IPS-15b (cell line): ENCODE data around the gene RILPL2.
A peak's percentile ranks its signal among the peaks of the same experiment; 100 is the strongest.
"Not testable (repeated sequence)": the region's sequence is repeated elsewhere in the genome, so short reads cannot be mapped to it uniquely, and the experiment has no call there.

Source experiments
- H3K27me3 ChIP-seq: one replicate; pipeline ENCODE4 v1.6.1; 2013; ENCODE audit warnings: low read length; ENCODE audit not compliant: control insufficient read depth, insufficient read depth
- H3K36me3 ChIP-seq: one replicate; pipeline ENCODE4 v1.6.1; 2013; ENCODE audit warnings: low read length; ENCODE audit not compliant: control insufficient read depth, insufficient read depth
- H3K4me1 ChIP-seq: one replicate; pipeline ENCODE4 v1.6.1; 2013; ENCODE audit warnings: mild to moderate bottlenecking, low read length; ENCODE audit not compliant: control insufficient read depth, insufficient read depth
- H3K4me3 ChIP-seq: one replicate; pipeline ENCODE4 v1.5.1; 2013; ENCODE audit warnings: low read depth, low read length
- H3K9ac ChIP-seq: one replicate; pipeline ENCODE4 v1.6.1; 2013; ENCODE audit warnings: low read depth, mild to moderate bottlenecking, low read length
- H3K9me3 ChIP-seq: one replicate; pipeline ENCODE4 v1.6.1; 2013; ENCODE audit warnings: mild to moderate bottlenecking, low read length; ENCODE audit not compliant: control insufficient read depth, insufficient read depth

RILPL2 gene

DNA sequence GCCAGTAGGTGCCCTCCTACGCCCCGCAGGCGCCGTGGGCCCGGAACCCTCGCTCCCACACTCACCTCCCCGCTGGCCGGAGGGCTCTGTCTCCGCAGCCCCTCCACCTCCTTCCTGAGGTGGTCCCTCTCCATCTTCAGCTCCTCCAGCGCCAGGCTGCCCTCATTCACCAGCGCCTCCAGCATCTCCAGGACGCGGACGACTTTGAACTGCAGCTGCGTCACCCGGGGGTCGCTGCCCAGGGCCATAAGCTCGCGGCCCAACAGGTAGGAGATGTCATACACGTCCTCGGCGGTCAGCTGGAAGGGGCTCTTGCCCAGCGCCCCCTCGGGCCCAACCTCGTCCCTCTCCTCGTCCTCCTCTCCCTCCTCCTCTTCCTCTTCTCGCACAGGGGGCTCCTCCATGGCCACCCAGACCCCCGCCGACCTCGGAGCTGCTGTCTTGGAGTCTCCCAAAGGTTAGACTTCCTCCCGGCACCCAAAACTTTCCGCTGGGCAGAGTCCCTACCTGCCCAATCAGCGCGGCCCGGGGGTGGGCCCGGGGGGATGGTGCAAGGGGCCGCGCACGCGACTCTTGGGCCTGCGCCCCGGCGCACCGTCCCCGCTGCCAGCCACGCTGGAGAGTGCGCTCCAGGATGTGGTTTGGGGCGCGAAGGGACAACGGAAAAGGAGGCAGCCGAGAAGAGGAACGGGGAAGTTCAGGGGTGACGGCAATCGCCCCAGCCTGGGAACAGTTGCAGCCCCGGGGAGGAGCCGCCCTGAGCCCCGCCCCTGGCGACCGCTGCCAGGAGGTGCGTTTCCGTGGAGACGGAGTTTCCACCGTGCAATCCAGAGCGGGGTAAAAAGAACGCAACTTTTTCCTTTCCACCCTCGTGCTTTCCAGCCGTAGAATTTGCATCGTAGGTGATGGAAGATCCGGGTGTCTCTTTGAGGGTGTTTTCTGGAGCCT, at the start of gene RILPL2:
Gene RILPL2 (minus strand): TSS at position 668 of the 948 bp plus-strand sequence. CDS start 264 bp downstream, at position 404.
- H3K4me3 ChIP-seq, result peak within 1 kb of the TSS; percentile 86
- H3K9me3 ChIP-seq, result no peaks in the 10 kb centered on the region
- H3K4me1 ChIP-seq, result no peaks in the 10 kb centered on the region
- H3K36me3 ChIP-seq, result no peaks in the 10 kb centered on the region
- H3K27me3 ChIP-seq, result peaks cover 10% of the 10 kb centered on the region
- H3K9ac ChIP-seq, result peak within 1 kb of the TSS; percentile 24

DNA sequence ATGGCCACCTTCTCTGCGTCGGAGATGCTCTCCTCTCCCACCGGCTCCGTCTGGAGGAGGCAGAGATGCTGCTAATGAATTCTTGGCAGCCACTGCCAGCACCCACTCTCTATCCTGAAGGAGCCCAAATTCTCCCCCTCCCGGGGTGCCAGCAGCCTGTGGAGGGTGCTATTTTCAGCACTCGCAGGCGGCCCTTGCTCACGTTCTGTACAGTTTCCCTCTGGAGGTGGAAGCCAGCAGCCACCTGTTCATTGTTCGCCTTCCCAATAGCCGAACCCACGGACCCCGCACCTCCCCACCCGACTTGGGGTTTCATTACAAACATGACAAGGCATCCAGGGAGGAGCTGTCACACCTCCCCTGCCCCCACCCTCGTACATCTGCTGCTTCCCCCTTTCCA, 49.3 kb upstream of the RILPL2 start:
- Histone ChIP-seq H3K4me1 (no peaks in the 10 kb centered on the region), H3K27me3 (no peaks in the 10 kb centered on the region), H3K4me3 (no peak overlapping the region), H3K9me3 (no peaks in the 10 kb centered on the region), H3K9ac (no peak overlapping the region), H3K36me3 (no peaks in the 10 kb centered on the region)

DNA sequence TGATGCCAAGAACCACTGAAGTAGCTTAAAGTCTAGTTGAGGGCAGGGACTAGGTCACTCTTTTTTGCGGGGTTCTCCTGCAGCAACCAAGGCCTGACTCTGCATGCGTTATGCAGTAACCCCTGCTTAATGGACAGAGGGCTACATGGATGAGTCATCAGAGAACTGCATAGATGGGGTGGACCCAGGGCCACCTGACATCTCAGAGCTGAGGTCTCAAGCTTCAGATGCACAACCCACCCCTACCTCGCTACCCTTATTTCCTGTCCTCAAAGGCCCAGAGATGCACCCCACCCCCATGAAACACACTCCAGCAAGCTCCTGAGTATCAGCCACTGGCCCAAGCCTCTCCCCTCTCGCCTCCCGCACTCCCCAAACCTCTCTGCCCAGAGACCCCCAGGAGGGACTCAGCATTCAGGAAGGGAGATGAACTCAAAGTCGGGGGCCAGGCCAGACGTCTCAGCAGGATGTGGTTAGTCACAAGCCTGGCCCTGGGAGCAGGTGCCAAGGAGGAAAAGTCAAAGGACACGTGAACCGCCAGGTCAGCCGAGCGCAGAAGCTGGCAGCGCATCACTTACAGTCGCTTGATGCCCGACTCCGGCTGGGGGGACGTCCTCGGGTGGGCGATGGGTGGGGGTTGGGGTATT, 47.2 kb upstream of the RILPL2 start:
- Histone ChIP-seq H3K4me1 (no peaks in the 10 kb centered on the region), H3K9ac (no peak overlapping the region), H3K36me3 (peaks cover under 1% of the 10 kb centered on the region), H3K4me3 (no peak overlapping the region), H3K9me3 (no peaks in the 10 kb centered on the region), H3K27me3 (no peaks in the 10 kb centered on the region)

- Histone ChIP-seq H3K9ac (no peak overlapping the region), H3K27me3 (no peaks in the 10 kb centered on the region), H3K36me3 (peaks cover 4% of the 10 kb centered on the region), H3K4me1 (no peaks in the 10 kb centered on the region), H3K9me3 (no peaks in the 10 kb centered on the region), H3K4me3 (no peak overlapping the region)
These were observed 46.4 kb upstream of the RILPL2 start for GRCh38 chr12:123482876-123483275.

- not testable (repeated sequence) for H3K4me3 ChIP-seq, H3K4me1 ChIP-seq, H3K27me3 ChIP-seq, H3K9me3 ChIP-seq, H3K9ac ChIP-seq, H3K36me3 ChIP-seq
These were observed 44.8 kb upstream of the RILPL2 start for GRCh38 chr12:123481251-123481650.

DNA sequence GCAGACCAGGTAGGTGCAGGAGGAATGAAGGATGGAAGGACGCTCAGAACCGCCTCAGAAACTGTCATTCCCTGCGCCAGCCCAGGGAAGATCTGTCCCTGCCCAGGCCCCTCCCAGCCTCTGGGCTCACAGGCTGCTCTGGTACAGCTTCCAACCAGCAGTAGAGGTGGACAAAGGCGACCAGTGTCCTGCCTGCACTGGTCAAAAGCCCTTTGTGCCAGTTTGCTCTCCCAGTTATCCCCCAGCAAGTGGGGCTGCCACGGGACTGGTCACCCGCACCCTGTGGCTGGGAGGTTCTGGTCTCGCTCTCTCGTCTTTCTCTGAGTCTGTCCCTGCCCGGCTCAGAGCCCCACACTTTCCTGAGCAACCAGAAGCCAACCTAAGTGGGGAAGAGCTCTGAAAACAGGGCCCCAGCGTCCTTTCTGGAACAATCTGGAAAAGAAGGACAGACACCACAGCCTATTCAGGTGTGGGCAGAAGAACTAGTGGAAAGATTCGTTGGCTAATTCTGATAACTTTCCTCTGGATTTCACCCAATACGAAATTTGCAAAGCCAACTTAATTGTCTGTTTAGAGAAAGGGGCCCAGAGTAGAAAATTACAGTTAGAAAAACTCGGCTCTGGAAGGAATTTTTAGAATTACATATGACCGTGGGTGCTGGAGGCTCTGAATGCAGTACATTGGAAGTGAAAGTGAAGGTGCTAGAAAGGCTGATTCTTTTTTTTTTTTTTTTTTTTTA, 43.1 kb upstream of the RILPL2 start:
- H3K9me3 ChIP-seq, result no peaks in the 10 kb centered on the region
- no peaks in the 10 kb centered on the region for H3K4me1 ChIP-seq
- no peak overlapping the region for H3K9ac ChIP-seq
- H3K27me3 ChIP-seq, result no peaks in the 10 kb centered on the region
- peaks cover 7% of the 10 kb centered on the region for H3K36me3 ChIP-seq
- H3K4me3 ChIP-seq, result no peak overlapping the region

DNA sequence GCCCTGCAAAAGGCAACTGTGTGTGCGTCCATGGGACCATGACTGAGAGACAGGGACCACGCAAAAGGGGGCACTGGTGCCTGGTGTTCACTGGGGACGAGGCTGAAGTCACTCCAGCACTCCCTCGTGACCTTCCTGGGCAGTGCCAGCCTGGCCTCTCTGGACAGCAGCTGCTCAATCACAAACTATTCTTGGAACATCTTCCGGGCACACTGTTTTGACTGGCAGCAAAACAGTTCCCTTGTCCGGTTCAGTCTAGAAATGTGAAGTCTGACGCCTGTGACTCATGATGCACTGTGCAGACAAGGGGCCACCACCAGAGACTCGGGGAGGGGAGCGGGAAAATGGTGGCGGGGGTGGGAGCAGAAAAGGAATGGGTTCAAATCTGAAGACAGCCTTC, 42.3 kb upstream of the RILPL2 start:
- Histone ChIP-seq H3K4me1 (no peaks in the 10 kb centered on the region), H3K36me3 (peaks cover 7% of the 10 kb centered on the region), H3K9me3 (no peaks in the 10 kb centered on the region), H3K9ac (no peak overlapping the region), H3K27me3 (no peaks in the 10 kb centered on the region), H3K4me3 (no peak overlapping the region)

- Histone ChIP-seq H3K9me3 (no peaks in the 10 kb centered on the region), H3K4me1 (no peaks in the 10 kb centered on the region), H3K27me3 (no peaks in the 10 kb centered on the region), H3K36me3 (peaks cover 7% of the 10 kb centered on the region), H3K4me3 (no peak overlapping the region), H3K9ac (no peak overlapping the region)
These were observed 41.6 kb upstream of the RILPL2 start for GRCh38 chr12:123478069-123478468.

DNA sequence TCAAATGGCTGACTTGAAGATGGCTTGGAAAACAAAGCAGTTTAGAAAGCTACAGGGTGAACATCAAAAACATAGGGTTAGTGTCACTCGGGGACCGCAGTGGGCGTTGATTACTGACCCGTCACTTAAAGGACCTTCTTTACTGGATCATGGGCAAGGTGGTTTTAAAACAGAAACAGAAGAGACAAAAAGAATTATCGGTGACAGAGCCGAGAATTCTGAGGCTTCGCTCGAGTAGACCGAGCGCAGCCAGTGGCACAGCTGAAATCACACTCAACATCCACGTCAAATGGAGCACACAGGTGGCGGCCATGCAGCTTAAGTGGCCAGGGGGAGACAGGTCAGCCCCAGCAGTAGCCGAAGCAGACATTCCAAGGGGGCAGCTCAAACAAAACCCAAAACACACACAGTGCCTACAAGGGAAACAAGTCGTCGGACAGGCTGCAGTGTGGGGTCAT, 38.8 kb upstream of the RILPL2 start:
- H3K9me3 ChIP-seq, result no peaks in the 10 kb centered on the region
- no peak overlapping the region for H3K4me3 ChIP-seq
- no peak overlapping the region for H3K9ac ChIP-seq
- peaks cover 15% of the 10 kb centered on the region for H3K36me3 ChIP-seq
- H3K4me1 ChIP-seq, result no peaks in the 10 kb centered on the region
- no peaks in the 10 kb centered on the region for H3K27me3 ChIP-seq

DNA sequence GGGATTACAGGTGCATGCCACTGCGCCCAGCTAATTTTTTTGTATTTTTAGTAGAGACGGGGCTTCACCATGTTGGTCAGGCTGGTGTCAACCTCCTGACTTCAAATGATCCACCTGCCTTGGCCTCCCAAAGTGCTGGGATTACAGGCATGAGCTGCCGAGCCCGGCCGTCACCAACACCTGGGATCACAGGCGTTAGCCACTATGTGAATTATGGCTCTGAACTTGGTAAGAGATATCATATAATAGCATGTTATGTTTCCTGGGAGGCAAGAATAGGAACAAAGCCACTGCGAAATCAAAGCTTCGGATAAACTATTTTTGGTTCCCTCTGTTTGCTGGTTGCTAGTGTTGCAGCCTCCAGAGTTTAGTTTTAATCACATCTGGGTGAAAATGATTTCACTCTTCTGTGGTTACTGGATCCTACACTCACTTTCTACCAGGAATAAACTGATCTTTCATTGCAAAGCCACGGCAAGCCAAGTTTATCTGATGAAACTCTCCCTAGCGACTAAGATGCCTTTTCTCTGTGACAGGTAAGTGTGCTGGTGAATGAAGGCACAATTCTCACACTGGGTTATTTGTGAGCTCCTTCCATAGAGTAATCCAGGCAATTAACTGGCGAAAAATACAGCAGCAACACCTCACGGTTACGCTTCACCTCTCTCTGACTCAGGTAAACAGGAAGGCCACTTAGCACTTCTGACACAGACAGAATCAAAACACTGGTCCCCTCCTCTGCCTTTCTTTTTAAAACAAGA, 38.2 kb upstream of the RILPL2 start:
- no peak overlapping the region for H3K9ac ChIP-seq
- H3K36me3 ChIP-seq, result peaks cover 15% of the 10 kb centered on the region
- H3K9me3 ChIP-seq, result no peaks in the 10 kb centered on the region
- no peak overlapping the region for H3K4me3 ChIP-seq
- H3K27me3 ChIP-seq, result no peaks in the 10 kb centered on the region
- no peaks in the 10 kb centered on the region for H3K4me1 ChIP-seq

DNA sequence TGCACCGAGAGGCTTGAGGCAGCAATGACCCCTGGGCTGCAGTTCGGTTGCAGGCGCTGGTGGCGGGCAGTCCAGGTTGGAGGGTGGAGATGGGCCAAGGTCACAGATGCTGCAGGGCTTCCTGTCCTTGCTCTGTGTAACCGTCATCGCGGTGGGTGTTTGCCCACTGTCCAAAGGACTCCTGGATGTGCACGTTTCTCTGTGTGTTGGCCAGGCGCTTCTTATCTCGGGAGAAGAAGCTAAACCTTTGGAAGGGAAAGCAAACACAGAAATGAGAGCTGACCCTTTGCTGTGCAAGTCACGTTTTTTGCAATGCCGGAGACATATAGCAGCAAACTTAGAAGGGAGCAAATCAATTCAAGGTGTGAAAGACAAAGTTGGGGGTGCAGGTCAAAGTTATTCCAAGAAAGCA, 36.0 kb upstream of the RILPL2 start:
- no peaks in the 10 kb centered on the region for H3K27me3 ChIP-seq
- H3K4me1 ChIP-seq, result no peaks in the 10 kb centered on the region
- no peak overlapping the region for H3K4me3 ChIP-seq
- peaks cover 11% of the 10 kb centered on the region for H3K36me3 ChIP-seq
- H3K9me3 ChIP-seq, result no peaks in the 10 kb centered on the region
- H3K9ac ChIP-seq, result no peak overlapping the region
